HepG2 (cell line): ENCODE data around the gene PCDH7. TPM values are rescaled to one million over a fixed set of nuclear protein-coding genes. Genes with fewer than 3 reads are reported as not detected.

Experiments
- ELF4 ChIP-seq: sonication (generic); formaldehyde crosslinking; IDR thresholded peaks from 2 replicates; pipeline ENCODE4 v1.5.0; 2020; ENCODE audit warnings: missing genetic modification reagents, mild to moderate bottlenecking, moderate library complexity, borderline replicate concordance
- HNF1A ChIP-seq, 2 experiments: sonication (generic) in 1 of 2; formaldehyde crosslinking in 1 of 2; IDR thresholded peaks; 2 replicates each; pipeline versions ENCODE4 v1.4.0 to v1.6.1; 2016 to 2020; ENCODE audit warnings: borderline replicate concordance in 1 of 2, low read depth in 1 of 2, mild to moderate bottlenecking in 1 of 2, missing genetic modification reagents in 1 of 2
- KDM1A ChIP-seq: IDR thresholded peaks from 2 replicates; pipeline ENCODE4 v1.6.1; 2016; ENCODE audit warnings: missing compliant biosample characterization
- MLXIP ChIP-seq: sonication (generic); formaldehyde crosslinking; IDR thresholded peaks from 2 replicates; pipeline ENCODE4 v1.9.0; 2021; ENCODE audit warnings: missing genetic modification reagents, borderline replicate concordance
- SNAPC4 ChIP-seq: sonication (generic); formaldehyde crosslinking; IDR thresholded peaks from 2 replicates; pipeline ENCODE4 v1.4.0; 2020; ENCODE audit warnings: mild to moderate bottlenecking, missing genetic modification reagents
- ZNF205 ChIP-seq: IDR thresholded peaks from 2 replicates; pipeline ENCODE4 v1.6.1; 2018; ENCODE audit warnings: missing biosample characterization, missing genetic modification reagents
- ZNF230 ChIP-seq: sonication (generic); formaldehyde crosslinking; IDR thresholded peaks from 2 replicates; pipeline ENCODE4 v1.4.0; 2020; ENCODE audit warnings: mild to moderate bottlenecking, missing genetic modification reagents
- ZNF431 ChIP-seq: sonication (generic); formaldehyde crosslinking; IDR thresholded peaks from 2 replicates; pipeline ENCODE4 v1.9.0; 2022; ENCODE audit warnings: missing genetic modification reagents, low read depth, mild to moderate bottlenecking, borderline replicate concordance
- ZNF513 ChIP-seq: sonication (generic); formaldehyde crosslinking; conservative IDR thresholded peaks from 2 replicates; pipeline ENCODE4 v1.5.0; 2020; ENCODE audit warnings: missing genetic modification reagents
- ZNF660 ChIP-seq: sonication (generic); formaldehyde crosslinking; IDR thresholded peaks from 2 replicates; pipeline ENCODE4 v1.5.1; 2020; ENCODE audit warnings: mild to moderate bottlenecking, low read depth, missing genetic modification reagents, borderline replicate concordance
- polyA plus RNA-seq, 8 experiments: library from polyadenylated mRNA; depleted of rRNA in 3 of 8; stranded (reverse) in 7 of 8; unstranded in 1 of 8; fragments of >200 nt; fragmentation: Illumina TruSeq in 4 of 8; extraction: Trizol in 4 of 8; gene quantifications; 2 replicates each; pipeline versions ENCODE4 v1.2.1 to v1.2.3, GENCODE V29; 2011 to 2016; ENCODE audit warnings: low read depth in 4 of 8, missing spikeins in 1 of 8, mixed read lengths in 1 of 8; ENCODE audit not compliant: insufficient read depth in 1 of 8
- total RNA-seq, 5 experiments: library from RNA; depleted of rRNA; stranded (reverse); fragments of >200 nt; fragmentation: Illumina TruSeq; extraction: Trizol; gene quantifications; 2 replicates each; pipeline ENCODE4 v1.2.3, GENCODE V29; 2016; ENCODE audit warnings: low read depth in 1 of 5

PCDH7 gene
- total and polyA plus RNA-seq, 2 of the 13 experiments (the other 11 are each of a cell fraction or from before 2014, with no cell fraction given), result not detected

- no peak for TF ChIP-seq SNAPC4 (CRISPR knock-in tag)
- no peak for TF ChIP-seq MLXIP (CRISPR knock-in tag)
- TF ChIP-seq ELF4, result no peak
- TF ChIP-seq ZNF431, result no peak
- no peak for TF ChIP-seq ZNF513
- TF ChIP-seq KDM1A, result no peak
- TF ChIP-seq HNF1A (IDR thresholded peaks at IDR 0.05; ENCODE audit: low read depth), result no peak
- TF ChIP-seq HNF1A (CRISPR knock-in tag; IDR thresholded peaks at IDR 0.05; ENCODE audit: borderline replicate concordance), result no peak
- TF ChIP-seq ZNF660 (CRISPR knock-in tag), result no peak
- TF ChIP-seq ZNF230 (CRISPR knock-in tag), result no peak
- no peak for TF ChIP-seq ZNF205 (CRISPR knock-in tag)
Observed at GRCh38 chr4:30743897-30744296, 23.7 kb downstream of the PCDH7 start (continued).
